K562 (cell line): ENCODE results near the gene CDCA4. TPM values are rescaled to one million over a fixed set of nuclear protein-coding genes. Genes with fewer than 3 reads are reported as not detected.

Source experiments
- ATAC-seq: fragments of 200-7000 bp; cut with Tn5 transposase; 3 replicates; pipeline ENCODE4 v1.9.1; 2020; ENCODE audit warnings: moderate library complexity
- BruUV-seq: library from RNA; stranded (reverse); fragments of 400-500 nt; replicated peaks from 2 replicates; lab custom pipeline; 2021; lab: Mats Ljungman, UMichigan
- CTCF ChIA-PET: fragments of 300-600 bp; formaldehyde crosslinking; extraction: SDS; loops from one replicate; lab custom pipeline; 2021; ENCODE audit warnings: low intra/inter-chr PET ratio; lab: Yijun Ruan, JAX
- POLR2A ChIA-PET: fragments of 300-600, 350-650 bp; sonication (Branson Sonifier 250); formaldehyde crosslinking; extraction: SDS; loops from one replicate; lab custom pipeline; 2021; ENCODE audit warnings: antibody characterized with exemption, inconsistent platforms; lab: Yijun Ruan, JAX
- DNase-seq, 4 experiments: peaks; one replicate each; pipeline versions ENCODE4 v3.0.0 to v3.0.0-alpha.2; 2011 to 2018; ENCODE audit warnings: low spot score in 3 of 4, mixed read lengths in 3 of 4; ENCODE audit errors: extremely low read depth in 1 of 4
- FAIRE-seq: peaks from 2 replicates; lab custom pipeline; 2011; peaks lifted over from hg19 to GRCh38; lab: Jason Lieb, UNC
- H2AFZ ChIP-seq: 2 replicates; pipeline ENCODE4 v1.6.0; 2011; ENCODE audit warnings: low read depth, low read length, control low read depth, inconsistent platforms
- H3K27ac ChIP-seq: fragments of 200-600 bp; 3 replicates; pipeline ENCODE4 v1.8.0; 2011; ENCODE audit warnings: low read depth, mild to moderate bottlenecking, control low read depth, inconsistent platforms, low read length, moderate library complexity, mixed read lengths; ENCODE audit errors: extremely low read depth
- H3K27me3 ChIP-seq, 2 experiments: fragments of 300-600 bp in 1 of 2; 2 replicates in 1 of 2; 3 replicates in 1 of 2; pipeline versions ENCODE4 v1.6.0 to v1.8.0; 2011; ENCODE audit warnings: inconsistent platforms in 2 of 2, low read length in 2 of 2, mild to moderate bottlenecking in 1 of 2, mixed read lengths in 1 of 2, moderate library complexity in 1 of 2; ENCODE audit not compliant: control insufficient read depth in 2 of 2, insufficient read depth in 2 of 2
- H3K36me3 ChIP-seq: fragments of 300-600 bp; 3 replicates; pipeline ENCODE4 v1.8.0; 2011; ENCODE audit warnings: mild to moderate bottlenecking, low read length, inconsistent platforms; ENCODE audit not compliant: control insufficient read depth, insufficient read depth
- H3K4me1 ChIP-seq, 2 experiments: fragments of 200-600 bp in 1 of 2; replicated peaks in 1 of 2; 2 replicates in 1 of 2; 3 replicates in 1 of 2; pipeline versions ENCODE4 v1.5.1 to v1.8.0; 2011; ENCODE audit warnings: inconsistent platforms in 2 of 2, low read length in 2 of 2, mild to moderate bottlenecking in 1 of 2, mixed read lengths in 1 of 2, moderate library complexity in 1 of 2; ENCODE audit not compliant: control insufficient read depth in 2 of 2, insufficient read depth in 2 of 2
- H3K4me2 ChIP-seq: 2 replicates; pipeline ENCODE4 v1.6.1; 2011; ENCODE audit warnings: low read length, control low read depth, inconsistent platforms, mixed read lengths; ENCODE audit not compliant: insufficient read depth
- H3K4me3 ChIP-seq: fragments of 200-600 bp; sonication (generic), shearing (Covaris generic); 2 replicates; pipeline ENCODE4 v1.5.1; 2016; ENCODE audit warnings: control low read depth, inconsistent platforms
- H3K79me2 ChIP-seq: fragments of 200-600 bp; 3 replicates; pipeline ENCODE4 v1.8.0; 2011; ENCODE audit warnings: low read length, inconsistent platforms; ENCODE audit not compliant: control insufficient read depth, insufficient read depth
- H3K9ac ChIP-seq, 2 experiments: 2 replicates each; pipeline versions ENCODE4 v1.6.0 to v1.6.1; 2011; ENCODE audit warnings: low read depth in 2 of 2, low read length in 2 of 2, control low read depth in 1 of 2, inconsistent platforms in 1 of 2, mild to moderate bottlenecking in 1 of 2, mixed read lengths in 1 of 2; ENCODE audit not compliant: insufficient read depth in 1 of 2
- H3K9me1 ChIP-seq: one replicate; pipeline ENCODE4 v1.6.0; 2011; ENCODE audit warnings: inconsistent platforms, mild to moderate bottlenecking, low read length, moderate library complexity; ENCODE audit not compliant: control insufficient read depth, insufficient read depth
- H3K9me3 ChIP-seq: replicated peaks from 2 replicates; pipeline ENCODE4 v1.5.1; 2011; ENCODE audit warnings: low read depth, low read length, inconsistent platforms; ENCODE audit not compliant: control insufficient read depth, insufficient read depth
- H4K20me1 ChIP-seq: replicated peaks from 2 replicates; pipeline ENCODE4 v1.6.1; 2011; ENCODE audit warnings: low read length, inconsistent platforms, mixed read lengths; ENCODE audit not compliant: control insufficient read depth, insufficient read depth
- ATF4 ChIP-seq: fragments of 450-650 bp; formaldehyde crosslinking; IDR thresholded peaks from 2 replicates; pipeline ENCODE4 v1.4.0; 2022; ENCODE audit warnings: mild to moderate bottlenecking, moderate library complexity
- BCL6 ChIP-seq: fragments of 250-450 bp; sonication (Bioruptor Pico); IDR thresholded peaks from 2 replicates; pipeline ENCODE4 v1.4.0; 2020
- BRF2 ChIP-seq: IDR thresholded peaks from 3 replicates; pipeline ENCODE4 v1.6.1; 2011; ENCODE audit warnings: borderline replicate concordance, mild to moderate bottlenecking; ENCODE audit not compliant: insufficient read length, insufficient read depth
- CCAR2 ChIP-seq: fragments of 200-400 bp; formaldehyde crosslinking; IDR thresholded peaks from 2 replicates; pipeline ENCODE4 v1.6.1; 2017; ENCODE audit warnings: mild to moderate bottlenecking, low read depth, low read length
- KAT8 ChIP-seq: fragments of 450-650 bp; IDR thresholded peaks from 2 replicates; pipeline ENCODE4 v1.6.1; 2016; ENCODE audit warnings: low read depth, mild to moderate bottlenecking
- MAX ChIP-seq: sonication (generic); formaldehyde crosslinking; IDR thresholded peaks from 2 replicates; pipeline ENCODE4 v1.9.0; 2022; ENCODE audit warnings: mild to moderate bottlenecking, missing genetic modification reagents
- MYBL2 ChIP-seq, 2 experiments: fragments of 450-650 bp in 1 of 2; sonication (generic) in 1 of 2; formaldehyde crosslinking in 1 of 2; IDR thresholded peaks; 2 replicates each; pipeline versions ENCODE4 v1.6.1 to v1.8.1; 2017 to 2022; ENCODE audit warnings: borderline replicate concordance in 1 of 2, inconsistent platforms in 1 of 2, low read depth in 1 of 2, mild to moderate bottlenecking in 1 of 2, missing genetic modification reagents in 1 of 2, moderate library complexity in 1 of 2
- NFE2L1 ChIP-seq: fragments of 450-650 bp; IDR thresholded peaks from 2 replicates; pipeline ENCODE4 v1.6.1; 2016; ENCODE audit warnings: missing genetic modification characterization, low read depth, mild to moderate bottlenecking, missing compliant biosample characterization, moderate library complexity, borderline replicate concordance
- NFRKB ChIP-seq: fragments of 450-650 bp; IDR thresholded peaks from 2 replicates; pipeline ENCODE4 v1.6.1; 2016; ENCODE audit warnings: low read depth
- NR0B1 ChIP-seq: fragments of 450-650 bp; IDR thresholded peaks from one replicate; pipeline ENCODE4 v1.6.1; 2018; ENCODE audit warnings: mild to moderate bottlenecking, moderate library complexity; ENCODE audit not compliant: partially characterized antibody
- PHF8 ChIP-seq: fragments of 200-600 bp; sonication (generic); IDR thresholded peaks from 2 replicates; pipeline ENCODE4 v1.6.1; 2012; ENCODE audit warnings: mixed run types, mild to moderate bottlenecking, inconsistent platforms, low read length, moderate library complexity, borderline replicate concordance
- POLR2H ChIP-seq: IDR thresholded peaks from 2 replicates; pipeline ENCODE4 v1.6.1; 2016; ENCODE audit warnings: missing genetic modification characterization, low read depth, mild to moderate bottlenecking, control low read depth, missing compliant biosample characterization, moderate library complexity
- PRMT5 ChIP-seq: sonication (generic); formaldehyde crosslinking; IDR thresholded peaks from 2 replicates; pipeline ENCODE4 v1.5.0; 2020; ENCODE audit warnings: missing genetic modification reagents
- TCF15 ChIP-seq: fragments of 250-450 bp; sonication (Bioruptor Pico); IDR thresholded peaks from 2 replicates; pipeline ENCODE4 v1.8.0; 2022; ENCODE audit warnings: moderate library complexity, mild to moderate bottlenecking, inconsistent platforms
- THRAP3 ChIP-seq: fragments of 450-650 bp; IDR thresholded peaks from 2 replicates; pipeline ENCODE4 v1.6.1; 2016; ENCODE audit warnings: mild to moderate bottlenecking, inconsistent platforms, borderline replicate concordance
- ZNF175 ChIP-seq: fragments of 200-800 bp; sonication (Bioruptor generic); IDR thresholded peaks from 2 replicates; pipeline ENCODE4 v1.6.1; 2016; ENCODE audit warnings: low read depth, mild to moderate bottlenecking, missing genetic modification characterization, missing compliant biosample characterization
- ZNF324 ChIP-seq: fragments of 250-450 bp; sonication (Bioruptor Pico); IDR thresholded peaks from 2 replicates; pipeline ENCODE4 v1.4.0; 2020; ENCODE audit warnings: mild to moderate bottlenecking
- WGBS: fragments of 100-300 bp; shearing (Covaris generic); methylation state at CpG from one replicate; pipeline ENCODE4 v1.1.6; 2016; ENCODE audit warnings: low coverage, mixed read lengths; ENCODE audit not compliant: insufficient coverage; ENCODE audit errors: missing lambda C conversion rate; 5-methylcytosine and 5-hydroxymethylcytosine counted together
- in situ Hi-C: fragments of 300-500 bp; cut with MboI; formaldehyde crosslinking; loops from 4 replicates; pipeline ENCODE4 v1.15.0; 2018; ENCODE audit warnings: inconsistent platforms, mixed read lengths
- intact Hi-C: fragments of 100-400 bp; cut with micrococcal nuclease; formaldehyde crosslinking; loops from 2 replicates; pipeline ENCODE4 v1.14.2; 2022
- polyA plus RNA-seq, 8 experiments: library from polyadenylated mRNA; depleted of rRNA in 4 of 8; stranded (reverse) in 5 of 8; unstranded in 3 of 8; fragments of >200 nt; fragmentation: Nextera tagmentation in 2 of 8; fragmentation: Illumina TruSeq in 1 of 8; extraction: Ambion mirVana in 2 of 8; extraction: Trizol in 1 of 8; gene quantifications; 2 replicates each; pipeline versions ENCODE4 v1.2.1 to v1.2.3, GENCODE V29; 2011 to 2014; ENCODE audit warnings: inconsistent platforms in 1 of 8, missing spikeins in 1 of 8
- total RNA-seq, 7 experiments: library from RNA; depleted of rRNA in 6 of 7; stranded (reverse); fragments of >200 nt in 6 of 7; fragmentation: Illumina TruSeq in 2 of 7; extraction: Trizol in 2 of 7; gene quantifications; 2 replicates each; pipeline versions ENCODE4 v1.2.1 to v1.2.3, GENCODE V29; 2011 to 2021; ENCODE audit warnings: low replicate concordance in 1 of 7

The CDCA4 gene
- total and polyA plus RNA-seq, 9 of the 15 experiments (the other 6 are each of a cell fraction or from before 2014, with no cell fraction given) = 6.6 to 44.2 (median 23.0) TPM

- Histone ChIP-seq H3K9ac (no peak overlapping the region; a peak in 1 of 4 replicates), H4K20me1 (no peaks in the 10 kb centered on the region; the same call in 1 of the 2 replicates), H3K79me2 (no peaks in the 10 kb centered on the region), H3K27ac (no peak overlapping the region), H3K4me2 (no peak overlapping the region), H3K9me1 (no peaks in the 10 kb centered on the region), H3K9me3 (no peaks in the 10 kb centered on the region), H2AFZ (no peak overlapping the region), H3K36me3 (no peaks in the 10 kb centered on the region), H3K4me1 (peaks cover 0 to 28% of the 10 kb centered on the region in 2 experiments; a peak in 2 of 5 replicates), H3K27me3 (peaks cover 3 to 33% of the 10 kb centered on the region in 2 experiments; a peak in 3 of 5 replicates), H3K4me3 (no peak overlapping the region)
- ATAC-seq = no peak
- intact Hi-C loops (no loop called here), in situ Hi-C loops (no loop called here)
- TF ChIP-seq TCF15 (CRISPR knock-in tag) (no peak), ATF4 (CRISPR knock-in tag) (no peak), PHF8 (no peak), NFRKB (no peak), MYBL2 (IDR thresholded peaks at IDR 0.05; ENCODE audit: low read depth) (no peak), MYBL2 (CRISPR knock-in tag; IDR thresholded peaks at IDR 0.05; ENCODE audit: borderline replicate concordance) (no peak), NR0B1 (no peak), ZNF175 (no peak), MAX (CRISPR knock-in tag) (no peak), BCL6 (CRISPR knock-in tag) (no peak), THRAP3 (no peak), CCAR2 (no peak), ZNF324 (CRISPR knock-in tag) (no peak), NFE2L1 (tag) (no peak), PRMT5 (CRISPR knock-in tag) (no peak), KAT8 (no peak), POLR2H (no peak), BRF2 (no peak)
- CTCF ChIA-PET = no interaction called here
- BruUV-seq = no TSS peak
- POLR2A ChIA-PET = no interaction called here
- no peak for DNase-seq
- WGBS = 37% methylated on average over 6 of the region's 15 CpGs
- no peak for FAIRE-seq
Measured at GRCh38 chr14:105053996-105054395, 33.1 kb upstream of the CDCA4 start.
